RWPE2 (cell line): ENCODE measurements around the gene KSR1.
A peak's percentile ranks its signal among the peaks of the same experiment; 100 is the strongest.

ENCODE experiments used
- ATAC-seq: fragments of 200-7000 bp; cut with Tn5 transposase; 3 replicates; pipeline ENCODE4 v1.9.1; 2021; ENCODE audit warnings: low read depth
- DNase-seq: peaks from one replicate; pipeline ENCODE4 v3.0.0-alpha.2; 2020; ENCODE audit warnings: low spot score
- H3K27ac ChIP-seq: fragments of 450-650 bp; 2 replicates; pipeline ENCODE4 v1.5.1; 2017; ENCODE audit warnings: mild to moderate bottlenecking; ENCODE audit not compliant: poor library complexity, severe bottlenecking
- H3K27me3 ChIP-seq: fragments of 250-450 bp; sonication (Bioruptor Pico); 2 replicates; pipeline ENCODE4 v1.5.1; 2021; ENCODE audit warnings: mild to moderate bottlenecking, moderate library complexity; ENCODE audit not compliant: insufficient read depth, poor library complexity, severe bottlenecking
- H3K36me3 ChIP-seq: fragments of 250-450 bp; sonication (Bioruptor Pico); 2 replicates; pipeline ENCODE4 v1.5.1; 2020; ENCODE audit warnings: low read depth, mild to moderate bottlenecking, moderate library complexity
- H3K4me1 ChIP-seq: fragments of 250-450 bp; sonication (Bioruptor Pico); 2 replicates; pipeline ENCODE4 v1.5.1; 2021; ENCODE audit warnings: mild to moderate bottlenecking, moderate library complexity; ENCODE audit not compliant: insufficient read depth, poor library complexity, severe bottlenecking
- H3K4me3 ChIP-seq: fragments of 250-450 bp; sonication (Bioruptor Pico); 2 replicates; pipeline ENCODE4 v1.5.1; 2021; ENCODE audit warnings: mild to moderate bottlenecking, moderate library complexity; ENCODE audit not compliant: severe bottlenecking
- H3K9me3 ChIP-seq: fragments of 250-450 bp; sonication (Bioruptor Pico); 2 replicates; pipeline ENCODE4 v1.5.1; 2021; ENCODE audit warnings: mild to moderate bottlenecking, moderate library complexity; ENCODE audit not compliant: severe bottlenecking
- CTCF ChIP-seq: fragments of 450-650 bp; IDR thresholded peaks from one replicate; pipeline ENCODE4 v1.5.1; 2017; ENCODE audit warnings: mild to moderate bottlenecking, moderate library complexity; ENCODE audit not compliant: poor library complexity, severe bottlenecking

The KSR1 gene

GRCh38 chr17:27555339-27555738 is 99.1 kb downstream of the KSR1 start:
- DNase-seq: no peak
- no peaks in the 10 kb centered on the region for H3K9me3 ChIP-seq
- H3K4me1 ChIP-seq: peaks cover 28% of the 10 kb centered on the region
- TF ChIP-seq CTCF: no peak
- no peaks in the 10 kb centered on the region for H3K27me3 ChIP-seq
- H3K36me3 ChIP-seq: no peaks in the 10 kb centered on the region
- ATAC-seq: no peak
- H3K27ac ChIP-seq: no peak overlapping the region
- no peak overlapping the region for H3K4me3 ChIP-seq

GRCh38 chr17:27558341-27558740 is 102.1 kb downstream of the KSR1 start:
- Histone ChIP-seq H3K9me3 (no peaks in the 10 kb centered on the region), H3K4me3 (no peak overlapping the region), H3K36me3 (no peaks in the 10 kb centered on the region), H3K27me3 (no peaks in the 10 kb centered on the region), H3K4me1 (peaks cover 14% of the 10 kb centered on the region), H3K27ac (no peak overlapping the region)
- TF ChIP-seq CTCF: no peak
- DNase-seq (no peak), ATAC-seq (no peak)

- H3K27ac ChIP-seq: no peak overlapping the region
- no peak for DNase-seq
- no peak for ATAC-seq
Observed at GRCh38 chr17:27558842-27559505, 102.7 kb downstream of the KSR1 start.

DNA sequence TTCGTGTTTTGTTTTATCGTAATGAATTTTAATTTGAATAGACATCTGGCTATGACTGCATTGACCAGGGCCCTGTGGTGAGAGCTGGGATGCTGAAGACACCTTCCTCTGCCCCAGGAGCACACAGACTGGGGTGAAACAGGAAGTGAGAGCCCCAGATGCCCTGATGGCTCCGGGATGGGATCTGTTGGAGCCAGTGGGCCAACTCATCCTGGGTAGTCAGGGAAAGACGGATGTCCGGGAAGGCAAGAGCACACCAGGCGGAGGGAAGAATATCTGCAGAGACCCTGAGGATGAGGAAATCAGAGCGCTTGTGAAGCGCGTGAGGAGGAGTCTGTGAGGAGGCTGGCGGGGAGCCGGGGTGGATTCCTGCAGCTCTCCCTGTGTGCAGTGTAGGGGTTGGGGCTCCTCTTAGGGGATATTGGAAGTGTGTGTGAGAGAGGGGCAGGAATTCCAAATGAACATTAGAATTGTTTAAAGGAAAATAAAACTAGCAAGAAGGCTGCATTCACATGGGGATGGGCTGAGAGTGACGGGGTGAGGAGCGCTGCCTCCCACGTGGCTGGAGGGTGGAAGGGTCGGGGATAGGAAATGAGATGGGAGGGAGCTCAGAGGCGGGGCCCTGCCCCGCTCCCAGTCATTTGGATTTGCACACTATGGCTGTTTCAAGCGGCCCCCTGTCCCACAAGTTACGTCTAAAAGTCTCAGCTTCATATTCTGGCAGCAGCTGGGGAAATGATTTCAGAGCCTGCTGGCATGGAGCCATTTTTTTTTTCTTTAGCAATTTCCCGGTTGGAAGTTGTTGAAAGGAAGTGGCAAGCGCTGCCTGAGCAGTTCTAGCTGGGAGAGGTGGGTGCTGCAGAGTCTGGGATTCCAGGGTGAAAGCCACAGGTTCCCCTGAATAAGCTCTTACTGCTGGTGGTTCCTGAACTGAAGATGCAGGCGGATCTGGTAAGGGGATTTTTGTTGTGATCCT is 103.5 kb downstream of the KSR1 start:
- TF ChIP-seq CTCF: no peak
- Histone ChIP-seq H3K27me3 (no peaks in the 10 kb centered on the region), H3K4me1 (peaks cover 14% of the 10 kb centered on the region), H3K27ac (peak overlapping the region; percentile 26), H3K9me3 (no peaks in the 10 kb centered on the region), H3K4me3 (no peak overlapping the region), H3K36me3 (no peaks in the 10 kb centered on the region)
- no peak for DNase-seq
- peak; percentile 64 for ATAC-seq

More at GRCh38 chr17:27558842-27559505, 102.7 kb downstream of the KSR1 start:
- TF ChIP-seq CTCF: no peak
- Histone ChIP-seq H3K27me3 (no peaks in the 10 kb centered on the region), H3K4me1 (peaks cover 14% of the 10 kb centered on the region), H3K9me3 (no peaks in the 10 kb centered on the region), H3K4me3 (no peak overlapping the region), H3K36me3 (no peaks in the 10 kb centered on the region)

GRCh38 chr17:27560668-27561067 is 104.4 kb downstream of the KSR1 start:
- H3K36me3 ChIP-seq: no peaks in the 10 kb centered on the region
- DNase-seq (no peak), ATAC-seq (peak; percentile 40)
- H3K27me3 ChIP-seq: no peaks in the 10 kb centered on the region
- H3K27ac ChIP-seq: peak overlapping the region; percentile 26
- H3K4me1 ChIP-seq: peaks cover 14% of the 10 kb centered on the region
- no peak overlapping the region for H3K4me3 ChIP-seq
- no peaks in the 10 kb centered on the region for H3K9me3 ChIP-seq
- no peak for TF ChIP-seq CTCF
